ENCODE results near the gene APBA1.

DNA sequence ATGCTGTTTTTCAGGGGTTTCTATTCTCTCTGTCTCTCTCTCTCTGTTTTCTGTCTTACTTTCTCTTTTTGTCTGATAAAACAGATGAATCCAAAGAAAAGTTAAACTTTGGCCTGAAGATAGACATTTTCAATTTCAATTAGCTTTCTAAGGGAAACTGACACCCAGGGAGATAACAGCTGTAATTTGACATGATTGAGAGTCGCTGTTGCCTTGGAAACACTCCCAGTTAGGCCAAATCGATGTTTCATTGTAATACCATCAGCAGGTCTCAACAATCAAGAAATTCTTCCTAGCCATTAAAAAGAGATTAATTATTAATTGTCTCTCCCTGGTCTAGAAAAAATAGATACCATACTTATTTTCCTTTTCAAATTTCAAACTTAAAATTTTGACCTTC lies 294.2 kb downstream of the APBA1 start:
- no peak for TF ChIP-seq EZH2 (IDR thresholded peaks at IDR 0.05; ENCODE audit: borderline replicate concordance, low read length)
- TF ChIP-seq, protein P1, sequence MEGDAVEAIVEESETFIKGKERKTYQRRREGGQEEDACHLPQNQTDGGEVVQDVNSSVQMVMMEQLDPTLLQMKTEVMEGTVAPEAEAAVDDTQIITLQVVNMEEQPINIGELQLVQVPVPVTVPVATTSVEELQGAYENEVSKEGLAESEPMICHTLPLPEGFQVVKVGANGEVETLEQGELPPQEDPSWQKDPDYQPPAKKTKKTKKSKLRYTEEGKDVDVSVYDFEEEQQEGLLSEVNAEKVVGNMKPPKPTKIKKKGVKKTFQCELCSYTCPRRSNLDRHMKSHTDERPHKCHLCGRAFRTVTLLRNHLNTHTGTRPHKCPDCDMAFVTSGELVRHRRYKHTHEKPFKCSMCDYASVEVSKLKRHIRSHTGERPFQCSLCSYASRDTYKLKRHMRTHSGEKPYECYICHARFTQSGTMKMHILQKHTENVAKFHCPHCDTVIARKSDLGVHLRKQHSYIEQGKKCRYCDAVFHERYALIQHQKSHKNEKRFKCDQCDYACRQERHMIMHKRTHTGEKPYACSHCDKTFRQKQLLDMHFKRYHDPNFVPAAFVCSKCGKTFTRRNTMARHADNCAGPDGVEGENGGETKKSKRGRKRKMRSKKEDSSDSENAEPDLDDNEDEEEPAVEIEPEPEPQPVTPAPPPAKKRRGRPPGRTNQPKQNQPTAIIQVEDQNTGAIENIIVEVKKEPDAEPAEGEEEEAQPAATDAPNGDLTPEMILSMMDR (conservative IDR thresholded peaks at IDR 0.05 in 1 of 2, IDR thresholded peaks at IDR 0.05 in 1 of 2; ENCODE audit: extremely low read depth in 1 of 2, insufficient read depth in 1 of 2, low read depth in 1 of 2, low read length in 2 of 2) = no peak
